Stomach (tissue), 4 donors: ENCODE results near the gene SFRP5.

Source experiments
- CTCF ChIP-seq, 7 experiments: fragments of 450-650 bp in 4 of 7; fragments of 200-600 bp in 3 of 7; sonication (generic) in 3 of 7; IDR thresholded peaks; one replicate each; pipeline ENCODE4 v1.5.1; 2016 to 2019; ENCODE audit warnings: antibody characterized with exemption in 7 of 7, control low read depth in 2 of 7, mild to moderate bottlenecking in 1 of 7
- POLR2A ChIP-seq, 4 donors: fragments of 450-650 bp; IDR thresholded peaks; one replicate each; pipeline ENCODE4 v1.6.1; 2016; ENCODE audit warnings: antibody characterized with exemption in 4 of 4, control low read depth in 2 of 4, mild to moderate bottlenecking in 1 of 4, moderate library complexity in 1 of 4
- POLR2AphosphoS5 ChIP-seq, 3 donors: sonication (generic); formaldehyde crosslinking; IDR thresholded peaks; one replicate each; pipeline ENCODE4 v1.6.1; 2016; ENCODE audit warnings: antibody characterized with exemption in 3 of 3

GRCh38 chr10:97732052-97732359 lies 39.8 kb downstream of the SFRP5 start:
- TF ChIP-seq CTCF (IDR thresholded peaks at IDR 0.05) (no peak), POLR2A (IDR thresholded peaks at IDR 0.05) (no peak), POLR2AphosphoS5 (IDR thresholded peaks at IDR 0.05) (no peak)
